Measurements from ENCODE around the gene GREM2.

Gene GREM2

GRCh38 chr1:240496941-240497340 lies 115.0 kb downstream of the GREM2 start:
- Histone ChIP-seq H3K4me3 (ENCODE audit: low read length) (no peak overlapping the region), H3K79me2 (ENCODE audit: low read length) (no peaks in the 10 kb centered on the region), H3K27me3 (replicated peaks; ENCODE audit: insufficient read depth, low read length) (no peaks in the 10 kb centered on the region), H3K9ac (ENCODE audit: low read length) (no peak overlapping the region), H3K9me2 (replicated peaks; ENCODE audit: insufficient read depth, low read length) (no peaks in the 10 kb centered on the region), H3K4me2 (ENCODE audit: low read depth, low read length) (no peak overlapping the region), H4K20me1 (ENCODE audit: insufficient read depth, low read length) (no peaks in the 10 kb centered on the region), H3K27ac (ENCODE audit: low read length) (no peak overlapping the region), H3K36me3 (replicated peaks; ENCODE audit: insufficient read depth, low read length) (no peaks in the 10 kb centered on the region), H3F3A (ENCODE audit: insufficient read depth, low read length) (no peaks in the 10 kb centered on the region), H3K4me1 (ENCODE audit: low read length) (peaks cover 16% of the 10 kb centered on the region), H2AFZ (ENCODE audit: low read length) (no peak overlapping the region), H3K9me3 (replicated peaks; ENCODE audit: insufficient read depth, low read length) (no peaks in the 10 kb centered on the region)
- TF ChIP-seq, protein P1, sequence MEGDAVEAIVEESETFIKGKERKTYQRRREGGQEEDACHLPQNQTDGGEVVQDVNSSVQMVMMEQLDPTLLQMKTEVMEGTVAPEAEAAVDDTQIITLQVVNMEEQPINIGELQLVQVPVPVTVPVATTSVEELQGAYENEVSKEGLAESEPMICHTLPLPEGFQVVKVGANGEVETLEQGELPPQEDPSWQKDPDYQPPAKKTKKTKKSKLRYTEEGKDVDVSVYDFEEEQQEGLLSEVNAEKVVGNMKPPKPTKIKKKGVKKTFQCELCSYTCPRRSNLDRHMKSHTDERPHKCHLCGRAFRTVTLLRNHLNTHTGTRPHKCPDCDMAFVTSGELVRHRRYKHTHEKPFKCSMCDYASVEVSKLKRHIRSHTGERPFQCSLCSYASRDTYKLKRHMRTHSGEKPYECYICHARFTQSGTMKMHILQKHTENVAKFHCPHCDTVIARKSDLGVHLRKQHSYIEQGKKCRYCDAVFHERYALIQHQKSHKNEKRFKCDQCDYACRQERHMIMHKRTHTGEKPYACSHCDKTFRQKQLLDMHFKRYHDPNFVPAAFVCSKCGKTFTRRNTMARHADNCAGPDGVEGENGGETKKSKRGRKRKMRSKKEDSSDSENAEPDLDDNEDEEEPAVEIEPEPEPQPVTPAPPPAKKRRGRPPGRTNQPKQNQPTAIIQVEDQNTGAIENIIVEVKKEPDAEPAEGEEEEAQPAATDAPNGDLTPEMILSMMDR (IDR thresholded peaks at IDR 0.05; ENCODE audit: low read length) = no peak
- TF ChIP-seq EZH2phosphoT487 (IDR thresholded peaks at IDR 0.05; ENCODE audit: low read length) = no peak
- no peak for TF ChIP-seq EZH2 (optimal IDR thresholded peaks at IDR 0.05; ENCODE audit: low read depth, low read length)
- no peak for DNase-seq

- H3K36me3 ChIP-seq (replicated peaks; ENCODE audit: insufficient read depth, low read length) = no peaks in the 10 kb centered on the region
- TF ChIP-seq, protein P1 (IDR thresholded peaks at IDR 0.05; ENCODE audit: low read length) = no peak
- no peak for TF ChIP-seq EZH2phosphoT487 (IDR thresholded peaks at IDR 0.05; ENCODE audit: low read length)
- TF ChIP-seq EZH2 (optimal IDR thresholded peaks at IDR 0.05; ENCODE audit: low read depth, low read length) = no peak
- no peaks in the 10 kb centered on the region for H4K20me1 ChIP-seq (ENCODE audit: insufficient read depth, low read length)
- peaks cover 14% of the 10 kb centered on the region for H3K4me1 ChIP-seq (ENCODE audit: low read length)
- no peaks in the 10 kb centered on the region for H3K27me3 ChIP-seq (replicated peaks; ENCODE audit: insufficient read depth, low read length)
- no peak overlapping the region for H3K9ac ChIP-seq (ENCODE audit: low read length)
- H3K4me2 ChIP-seq (ENCODE audit: low read depth, low read length) = no peak overlapping the region
- H3K27ac ChIP-seq (ENCODE audit: low read length) = no peak overlapping the region
- H3K9me2 ChIP-seq (replicated peaks; ENCODE audit: insufficient read depth, low read length) = no peaks in the 10 kb centered on the region
- no peaks in the 10 kb centered on the region for H3F3A ChIP-seq (ENCODE audit: insufficient read depth, low read length)
- no peaks in the 10 kb centered on the region for H3K9me3 ChIP-seq (replicated peaks; ENCODE audit: insufficient read depth, low read length)
- DNase-seq = no peak
- no peaks in the 10 kb centered on the region for H3K79me2 ChIP-seq (ENCODE audit: low read length)
- H3K4me3 ChIP-seq (ENCODE audit: low read length) = no peak overlapping the region
- no peak overlapping the region for H2AFZ ChIP-seq (ENCODE audit: low read length)
Observed at GRCh38 chr1:240496356-240496755, 115.6 kb downstream of the GREM2 start.

GRCh38 chr1:240495601-240496000 lies 116.4 kb downstream of the GREM2 start:
- Histone ChIP-seq H4K20me1 (ENCODE audit: insufficient read depth, low read length) (no peaks in the 10 kb centered on the region), H3K9ac (ENCODE audit: low read length) (no peak overlapping the region), H3K4me3 (ENCODE audit: low read length) (no peak overlapping the region), H3K4me2 (ENCODE audit: low read depth, low read length) (no peak overlapping the region), H3K36me3 (replicated peaks; ENCODE audit: insufficient read depth, low read length) (no peaks in the 10 kb centered on the region), H3K27ac (ENCODE audit: low read length) (no peak overlapping the region), H3K9me3 (replicated peaks; ENCODE audit: insufficient read depth, low read length) (no peaks in the 10 kb centered on the region), H3F3A (ENCODE audit: insufficient read depth, low read length) (no peaks in the 10 kb centered on the region), H2AFZ (ENCODE audit: low read length) (no peak overlapping the region), H3K27me3 (replicated peaks; ENCODE audit: insufficient read depth, low read length) (no peaks in the 10 kb centered on the region), H3K4me1 (ENCODE audit: low read length) (peaks cover 14% of the 10 kb centered on the region), H3K79me2 (ENCODE audit: low read length) (no peaks in the 10 kb centered on the region), H3K9me2 (replicated peaks; ENCODE audit: insufficient read depth, low read length) (no peaks in the 10 kb centered on the region)
- DNase-seq = no peak
- TF ChIP-seq EZH2phosphoT487 (IDR thresholded peaks at IDR 0.05; ENCODE audit: low read length) = no peak

DNA sequence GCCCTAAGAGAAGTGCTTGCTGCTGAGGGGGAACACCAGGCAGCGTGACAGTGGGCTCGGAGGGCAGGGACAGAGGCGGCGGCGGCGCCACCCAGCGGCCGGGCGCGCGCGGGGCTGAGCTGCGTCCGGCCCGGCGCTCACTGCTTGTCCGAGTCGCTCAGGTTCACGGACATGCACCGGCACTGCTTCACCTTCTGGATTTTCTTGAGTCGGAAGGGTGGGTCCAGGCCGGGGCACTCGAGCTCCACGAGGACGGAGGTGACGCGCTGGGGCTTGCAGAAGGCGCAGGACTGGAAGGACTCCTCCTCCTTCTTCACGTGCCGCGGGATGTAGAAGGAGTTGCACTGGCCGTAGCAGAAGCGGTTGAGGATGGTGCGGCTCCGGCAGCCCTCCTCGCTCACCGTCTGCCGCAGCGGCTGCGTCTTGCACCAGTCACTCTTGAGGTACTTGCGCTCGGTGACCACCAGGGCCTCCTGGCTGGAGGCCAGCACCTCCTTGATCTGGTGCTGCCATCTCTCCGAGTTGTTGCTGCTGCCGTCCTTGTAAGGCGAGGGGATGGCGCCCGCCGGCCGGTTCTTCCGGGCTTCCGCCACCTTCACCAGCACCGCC lies 119.0 kb downstream of the GREM2 start:
- H3K9ac ChIP-seq (ENCODE audit: low read length) = no peak overlapping the region
- TF ChIP-seq EZH2phosphoT487 (IDR thresholded peaks at IDR 0.05; ENCODE audit: low read length) (no peak), EZH2 (optimal IDR thresholded peaks at IDR 0.05; ENCODE audit: low read depth, low read length) (no peak)
- TF ChIP-seq, protein P1 (IDR thresholded peaks at IDR 0.05; ENCODE audit: low read length) = no peak
- no peaks in the 10 kb centered on the region for H3F3A ChIP-seq (ENCODE audit: insufficient read depth, low read length)
- no peak overlapping the region for H3K4me2 ChIP-seq (ENCODE audit: low read depth, low read length)
- no peaks in the 10 kb centered on the region for H3K9me3 ChIP-seq (replicated peaks; ENCODE audit: insufficient read depth, low read length)
- H2AFZ ChIP-seq (ENCODE audit: low read length) = no peak overlapping the region
- H3K9me2 ChIP-seq (replicated peaks; ENCODE audit: insufficient read depth, low read length) = no peaks in the 10 kb centered on the region
- H3K4me3 ChIP-seq (ENCODE audit: low read length) = no peak overlapping the region
- no peaks in the 10 kb centered on the region for H3K79me2 ChIP-seq (ENCODE audit: low read length)
- DNase-seq = no peak
- no peaks in the 10 kb centered on the region for H3K36me3 ChIP-seq (replicated peaks; ENCODE audit: insufficient read depth, low read length)
- no peaks in the 10 kb centered on the region for H3K4me1 ChIP-seq (ENCODE audit: low read length)
- no peaks in the 10 kb centered on the region for H4K20me1 ChIP-seq (ENCODE audit: insufficient read depth, low read length)
- no peak overlapping the region for H3K27ac ChIP-seq (ENCODE audit: low read length)
- no peaks in the 10 kb centered on the region for H3K27me3 ChIP-seq (replicated peaks; ENCODE audit: insufficient read depth, low read length)

Data from MM.1S (cell line).